ENCODE data around the gene TRPV3.

- TF ChIP-seq CTCF (IDR thresholded peaks at IDR 0.05) (no peak), POLR2A (IDR thresholded peaks at IDR 0.05) (no peak)
These were observed 33.6 kb downstream of the TRPV3 start for GRCh38 chr17:3524024-3524423.
